Esophagus squamous epithelium (tissue), 5 donors: ENCODE results near the gene PAX6. TPM values are rescaled to one million over a fixed set of nuclear protein-coding genes. Genes with fewer than 3 reads are reported as not detected.

ENCODE experiments used
- DNase-seq: peaks from one replicate; lab custom pipeline; 2025; lab: John Stamatoyannopoulos, UW
- H3K27ac ChIP-seq, 4 donors: fragments of 200-600 bp; sonication (generic); one replicate each; pipeline ENCODE4 v1.5.1; 2016 to 2019; ENCODE audit warnings: mild to moderate bottlenecking in 1 of 4
- H3K27me3 ChIP-seq, 4 donors: fragments of 200-600 bp; sonication (generic); 1 replicate in 3 of 4; 2 replicates in 1 of 4; pipeline versions ENCODE4 v1.5.1 to v1.6.0; 2017 to 2021; ENCODE audit warnings: antibody characterized with exemption in 1 of 4
- H3K36me3 ChIP-seq, 3 donors: fragments of 200-600 bp; sonication (generic); one replicate each; pipeline ENCODE4 v1.5.1; 2016 to 2019
- H3K4me1 ChIP-seq, 3 donors: fragments of 200-600 bp; sonication (generic); one replicate each; pipeline ENCODE4 v1.5.1; 2017 to 2019
- H3K4me3 ChIP-seq, 4 donors: fragments of 200-600 bp; sonication (generic); 1 replicate in 3 of 4; 2 replicates in 1 of 4; pipeline ENCODE4 v1.5.1; 2016 to 2019; ENCODE audit warnings: mild to moderate bottlenecking in 2 of 4, moderate library complexity in 1 of 4
- H3K9me3 ChIP-seq, 3 donors: fragments of 200-600 bp; sonication (generic); one replicate each; pipeline ENCODE4 v1.5.1; 2016 to 2019
- POLR2A ChIP-seq, 4 donors: fragments of 450-650 bp; IDR thresholded peaks; one replicate each; pipeline ENCODE4 v1.6.1; 2017; ENCODE audit warnings: antibody characterized with exemption in 4 of 4, mild to moderate bottlenecking in 4 of 4, moderate library complexity in 3 of 4
- WGBS, 2 donors: methylation state at CpG; one replicate each; pipeline ENCODE4 v1.1.5; 2018; 5-methylcytosine and 5-hydroxymethylcytosine counted together
- intact Hi-C: fragments of 100-400 bp; cut with DNase I; formaldehyde crosslinking; loops from one replicate; pipeline ENCODE4 v1.15.0; 2022
- total RNA-seq, 4 donors: library from RNA; depleted of rRNA; stranded (reverse); fragments of >200 nt; gene quantifications; one replicate each; pipeline ENCODE4 v1.1.0, GENCODE V29; 2016
- TF ChIP-seq, protein P1 (sequence below), 6 experiments: fragments of 450-650 bp in 4 of 6; fragments of 200-600 bp in 2 of 6; sonication (generic) in 2 of 6; IDR thresholded peaks; one replicate each; pipeline ENCODE4 v1.5.1; 2016 to 2019; ENCODE audit warnings: antibody characterized with exemption in 6 of 6, mild to moderate bottlenecking in 4 of 6, moderate library complexity in 4 of 6
- donor health status: DM: yes; HTN: yes; CAD: no.

Gene PAX6
- total RNA-seq, 4 donors from 2014 or later = 0.38 TPM; not detected in 3

DNA sequence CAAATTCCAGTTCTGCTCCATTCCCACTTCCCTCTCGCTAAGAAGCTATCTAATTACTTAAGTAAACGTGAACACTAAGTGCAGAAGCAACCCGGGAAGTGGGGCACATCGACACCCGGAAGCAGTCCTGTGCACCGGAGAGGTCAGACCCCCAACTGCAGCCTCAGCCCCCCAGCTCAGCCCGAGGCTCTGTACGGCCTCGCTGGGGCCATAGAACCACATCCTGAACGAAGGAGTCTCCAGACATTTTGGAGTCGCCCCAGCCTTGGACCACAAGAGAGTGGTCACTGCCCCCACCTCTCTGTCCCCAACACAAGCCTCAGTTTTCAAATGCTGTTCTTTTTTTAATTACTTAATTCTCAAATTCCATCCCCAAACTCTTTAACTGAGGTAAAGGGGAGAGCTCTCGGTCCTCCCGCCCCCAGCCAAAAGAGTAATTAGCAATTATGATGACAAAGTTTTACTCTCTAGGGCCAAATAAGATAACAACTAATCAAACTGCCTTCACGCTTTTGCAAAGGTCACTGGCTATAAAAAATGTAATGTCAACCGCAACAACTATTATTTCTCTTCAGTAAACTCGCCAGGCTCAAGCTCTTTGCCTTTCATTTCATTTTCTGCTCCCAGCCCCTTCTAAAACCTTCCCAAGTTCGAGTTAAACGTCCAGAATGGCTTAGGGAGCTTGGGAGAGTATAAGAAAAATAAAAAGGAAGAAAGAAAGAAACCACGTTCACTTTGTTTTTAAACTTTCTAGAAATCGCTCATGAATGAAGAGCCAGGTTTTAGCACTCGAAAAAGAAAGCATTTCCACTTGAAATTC, 2.2 kb downstream of the PAX6 start:
- H3K9me3 ChIP-seq = no peaks in the 10 kb centered on the region
- WGBS, 2 donors = 16 to 31% methylated on average over 10 to 21 of the region's 21 CpGs
- H3K4me3 ChIP-seq = no peak overlapping the region
- no peak for TF ChIP-seq POLR2A (IDR thresholded peaks at IDR 0.05)
- TF ChIP-seq, protein P1, sequence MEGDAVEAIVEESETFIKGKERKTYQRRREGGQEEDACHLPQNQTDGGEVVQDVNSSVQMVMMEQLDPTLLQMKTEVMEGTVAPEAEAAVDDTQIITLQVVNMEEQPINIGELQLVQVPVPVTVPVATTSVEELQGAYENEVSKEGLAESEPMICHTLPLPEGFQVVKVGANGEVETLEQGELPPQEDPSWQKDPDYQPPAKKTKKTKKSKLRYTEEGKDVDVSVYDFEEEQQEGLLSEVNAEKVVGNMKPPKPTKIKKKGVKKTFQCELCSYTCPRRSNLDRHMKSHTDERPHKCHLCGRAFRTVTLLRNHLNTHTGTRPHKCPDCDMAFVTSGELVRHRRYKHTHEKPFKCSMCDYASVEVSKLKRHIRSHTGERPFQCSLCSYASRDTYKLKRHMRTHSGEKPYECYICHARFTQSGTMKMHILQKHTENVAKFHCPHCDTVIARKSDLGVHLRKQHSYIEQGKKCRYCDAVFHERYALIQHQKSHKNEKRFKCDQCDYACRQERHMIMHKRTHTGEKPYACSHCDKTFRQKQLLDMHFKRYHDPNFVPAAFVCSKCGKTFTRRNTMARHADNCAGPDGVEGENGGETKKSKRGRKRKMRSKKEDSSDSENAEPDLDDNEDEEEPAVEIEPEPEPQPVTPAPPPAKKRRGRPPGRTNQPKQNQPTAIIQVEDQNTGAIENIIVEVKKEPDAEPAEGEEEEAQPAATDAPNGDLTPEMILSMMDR (IDR thresholded peaks at IDR 0.05) = no peak
- H3K27me3 ChIP-seq = peaks cover 72 to 100% (median 86%) of the 10 kb centered on the region in 4 donors
- peaks cover 50 to 74% (median 53%) of the 10 kb centered on the region in 3 donors for H3K4me1 ChIP-seq
- H3K27ac ChIP-seq = no peak overlapping the region
- no peak for DNase-seq
- intact Hi-C loops = no loop called here
- H3K36me3 ChIP-seq = no peaks in the 10 kb centered on the region

DNA sequence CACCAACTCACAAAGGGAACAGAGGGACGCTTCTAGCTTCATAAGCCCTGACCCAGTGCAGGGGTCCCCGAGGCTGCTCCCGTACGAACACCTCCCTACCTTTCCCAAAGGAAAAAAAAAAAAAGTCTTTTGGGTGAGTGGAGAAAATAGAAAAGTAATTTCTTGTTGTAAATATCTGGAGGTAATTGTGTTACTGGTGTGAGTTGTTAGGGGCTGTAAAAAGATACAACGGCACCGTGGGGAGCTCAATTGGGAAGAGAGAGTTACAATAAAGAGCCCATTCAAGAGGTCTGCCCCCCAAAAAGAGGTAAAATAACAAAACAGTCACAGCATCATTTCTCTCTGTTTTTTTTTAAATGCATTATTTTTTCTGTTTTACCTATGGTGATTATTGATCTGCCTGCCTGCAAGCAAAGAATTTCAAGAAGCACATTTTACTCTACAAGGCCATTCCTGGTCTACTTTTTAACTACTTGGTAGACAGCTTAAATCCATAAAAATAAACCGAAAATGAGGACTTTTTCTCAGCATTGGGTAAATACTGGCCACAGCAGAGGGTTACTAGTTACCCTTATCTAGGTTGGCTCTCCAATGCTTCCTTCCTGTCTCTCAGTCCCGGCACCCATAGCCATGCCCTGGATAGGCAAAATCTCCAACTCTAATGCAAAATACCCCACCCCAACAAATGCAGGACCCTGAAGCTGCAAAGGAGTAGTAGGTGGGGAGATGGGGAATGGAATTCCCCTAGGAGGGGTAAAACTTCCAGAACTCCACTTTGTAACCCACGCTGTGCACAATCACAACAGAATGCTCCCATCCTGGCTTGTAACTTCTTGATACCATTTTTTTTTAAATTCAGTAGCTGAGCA, 3.1 kb downstream of the PAX6 start:
- no peak for TF ChIP-seq POLR2A (IDR thresholded peaks at IDR 0.05)
- TF ChIP-seq, protein P1 (IDR thresholded peaks at IDR 0.05) = no peak
- Histone ChIP-seq H3K4me1 (peaks cover 41 to 65% (median 47%) of the 10 kb centered on the region in 3 donors), H3K4me3 (no peak overlapping the region), H3K27me3 (peaks cover 69 to 100% (median 83%) of the 10 kb centered on the region in 4 donors), H3K27ac (no peak overlapping the region), H3K36me3 (no peaks in the 10 kb centered on the region), H3K9me3 (no peaks in the 10 kb centered on the region)
- WGBS, 2 donors = 10 to 13% methylated on average over 9 of the region's 9 CpGs
- DNase-seq = no peak
- intact Hi-C loops = no loop called here

DNA sequence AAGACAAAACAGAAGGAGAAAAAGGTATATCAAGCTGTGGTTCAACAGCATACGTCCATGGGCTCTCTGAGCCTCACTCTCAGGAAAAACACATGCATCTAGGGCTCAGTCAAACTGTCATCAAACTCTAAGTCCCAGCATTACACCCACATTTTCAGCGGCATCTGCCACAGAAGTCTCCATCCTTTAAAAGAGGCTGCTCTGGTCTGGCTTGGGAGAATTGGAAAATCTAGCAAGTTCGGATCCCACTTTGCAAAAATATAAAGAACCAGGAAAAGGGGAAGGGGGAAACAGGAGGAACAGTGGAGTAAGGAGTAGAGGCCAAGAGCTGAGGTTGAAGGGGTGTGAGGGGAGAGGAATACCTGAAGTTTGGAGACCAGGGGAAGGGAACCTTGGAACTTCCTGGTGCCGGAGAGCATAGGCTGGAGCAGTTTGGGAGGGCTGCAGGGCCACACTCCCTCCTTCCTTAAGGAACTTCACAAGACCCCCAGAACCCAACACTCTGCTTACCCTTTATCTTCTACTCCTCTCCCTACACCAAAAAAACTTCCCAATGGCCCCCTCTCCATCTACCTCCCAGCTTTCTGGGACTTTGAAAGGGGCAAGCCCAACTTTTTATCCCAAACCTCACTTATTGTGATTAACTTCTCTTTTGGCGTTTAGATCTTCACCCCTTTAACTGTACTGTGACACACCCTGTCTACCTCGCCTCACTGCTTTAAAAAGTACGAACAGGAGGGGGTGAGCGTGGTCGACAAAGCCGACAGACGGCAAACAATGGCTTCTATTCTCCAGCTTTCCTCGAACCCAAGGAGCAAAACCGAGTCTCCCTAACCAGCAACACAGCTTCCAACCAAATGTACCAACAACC, 4.0 kb downstream of the PAX6 start:
- H3K27me3 ChIP-seq = peaks cover 62 to 100% (median 80%) of the 10 kb centered on the region in 4 donors
- no peak for DNase-seq
- no peaks in the 10 kb centered on the region for H3K9me3 ChIP-seq
- intact Hi-C loops = no loop called here
- TF ChIP-seq, protein P1 (IDR thresholded peaks at IDR 0.05) = no peak
- no peak for TF ChIP-seq POLR2A (IDR thresholded peaks at IDR 0.05)
- H3K27ac ChIP-seq = no peak overlapping the region
- H3K36me3 ChIP-seq = no peaks in the 10 kb centered on the region
- WGBS, 2 donors = 19 to 30% methylated on average over 6 to 13 of the region's 13 CpGs
- no peak overlapping the region for H3K4me3 ChIP-seq
- H3K4me1 ChIP-seq = peaks cover 32 to 57% (median 40%) of the 10 kb centered on the region in 3 donors

DNA sequence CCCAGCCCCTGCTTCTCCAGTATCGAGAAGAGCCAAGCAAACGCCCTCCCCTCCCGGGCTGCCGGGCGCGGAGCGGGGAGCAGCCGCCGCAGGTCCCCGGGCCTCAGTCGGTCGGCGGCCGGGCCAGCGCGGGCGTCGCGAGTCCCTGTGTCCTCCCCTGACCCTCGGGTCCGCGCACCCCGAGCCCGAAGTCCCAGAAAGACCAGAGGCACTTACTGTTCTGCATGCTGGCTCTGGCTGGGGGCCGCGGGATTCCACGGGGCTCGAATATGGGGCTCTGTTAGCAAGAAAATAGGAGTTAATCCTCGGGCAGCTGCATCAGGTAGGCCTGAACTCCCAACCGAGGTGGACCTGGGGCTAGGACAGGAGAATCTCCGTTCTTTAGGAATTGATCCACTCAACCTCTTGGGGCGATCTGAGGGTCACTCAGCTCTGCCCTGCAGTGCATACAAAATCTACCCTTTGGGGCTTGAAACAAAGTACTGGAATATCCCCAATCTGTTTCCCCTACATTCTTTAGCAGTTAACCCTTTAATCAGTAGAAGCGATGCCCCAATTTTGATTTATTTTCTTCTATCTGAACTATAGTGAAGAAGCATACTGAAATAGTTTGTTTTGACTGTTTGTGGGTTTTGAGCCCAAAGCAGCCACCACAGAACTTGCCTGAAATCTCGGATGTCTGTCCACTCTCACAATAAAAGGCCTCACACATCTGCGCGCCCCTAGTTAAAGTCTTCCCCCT, 4.8 kb downstream of the PAX6 start:
- 15 to 19% methylated on average over 10 to 15 of the region's 36 CpGs for WGBS, 2 donors
- H3K36me3 ChIP-seq = no peaks in the 10 kb centered on the region
- intact Hi-C loops = no loop called here
- H3K9me3 ChIP-seq = no peaks in the 10 kb centered on the region
- peaks cover 58 to 100% (median 79%) of the 10 kb centered on the region in 4 donors for H3K27me3 ChIP-seq
- TF ChIP-seq, protein P1 (IDR thresholded peaks at IDR 0.05) = no peak
- TF ChIP-seq POLR2A (IDR thresholded peaks at IDR 0.05) = no peak
- DNase-seq = no peak
- peaks cover 24 to 49% (median 32%) of the 10 kb centered on the region in 3 donors for H3K4me1 ChIP-seq
- no peak overlapping the region for H3K27ac ChIP-seq
- no peak overlapping the region for H3K4me3 ChIP-seq
